Measurements from ENCODE around the gene RAB9A.

The RAB9A gene

GRCh38 chrX:13752141-13752540 lies 63.2 kb downstream of the RAB9A start:
- no peak for DNase-seq

- DNase-seq: no peak
Measured at GRCh38 chrX:13752646-13753045, 63.7 kb downstream of the RAB9A start.

GRCh38 chrX:13754765-13755164 lies 65.8 kb downstream of the RAB9A start:
- no peak for DNase-seq

GRCh38 chrX:13755254-13755653 lies 66.3 kb downstream of the RAB9A start:
- DNase-seq: no peak

GRCh38 chrX:13756381-13756780 lies 67.5 kb downstream of the RAB9A start:
- no peak for DNase-seq

GRCh38 chrX:13759152-13759718 lies 70.3 kb downstream of the RAB9A start:
- no peak for DNase-seq

Data from activated effector memory CD4-positive, alpha-beta T cell treated with Interleukin-2 at 50 U/mL for 16 hours (primary cell).